HG03342 (cell line): ENCODE results near the gene NETO2.
"Not testable (repeated sequence)": the region's sequence is repeated elsewhere in the genome, so short reads cannot be mapped to it uniquely, and the experiment has no call there.

Source experiments
- ATAC-seq: cut with Tn5 transposase; IDR thresholded peaks from one replicate; pipeline ENCODE4 v1.9.1; 2021; ENCODE audit warnings: mild to moderate bottlenecking, moderate library complexity; ENCODE audit not compliant: unreplicated experiment

NETO2 gene

GRCh38 chr16:47067203-47067602 lies 76.5 kb downstream of the NETO2 start:
- ATAC-seq: no peak

- no peak for ATAC-seq
These were observed 77.7 kb downstream of the NETO2 start for GRCh38 chr16:47065766-47066688.

- ATAC-seq: no peak
These were observed 79.0 kb downstream of the NETO2 start for GRCh38 chr16:47064775-47065174.

- ATAC-seq: no peak
These were observed 80.6 kb downstream of the NETO2 start for GRCh38 chr16:47063011-47063724.

- no peak for ATAC-seq
These were observed 82.5 kb downstream of the NETO2 start for GRCh38 chr16:47061204-47061603.

- ATAC-seq: no peak
These were observed 83.1 kb downstream of the NETO2 start for GRCh38 chr16:47060596-47060995.

- ATAC-seq: no peak
These were observed 83.8 kb downstream of the NETO2 start for GRCh38 chr16:47059991-47060390.

GRCh38 chr16:47059130-47059529 lies 84.6 kb downstream of the NETO2 start:
- ATAC-seq: not testable (repeated sequence)

GRCh38 chr16:47058295-47059086 lies 85.3 kb downstream of the NETO2 start:
- no peak for ATAC-seq

GRCh38 chr16:47057630-47057993 lies 86.1 kb downstream of the NETO2 start:
- ATAC-seq: no peak

- no peak for ATAC-seq
These were observed 86.8 kb downstream of the NETO2 start for GRCh38 chr16:47056688-47057629.

- ATAC-seq: not testable (repeated sequence)
These were observed 87.7 kb downstream of the NETO2 start for GRCh38 chr16:47056061-47056460.

GRCh38 chr16:47055136-47055885 lies 88.4 kb downstream of the NETO2 start:
- no peak for ATAC-seq

GRCh38 chr16:47054306-47054705 lies 89.4 kb downstream of the NETO2 start:
- ATAC-seq: no peak

- ATAC-seq: no peak
These were observed 89.8 kb downstream of the NETO2 start for GRCh38 chr16:47053895-47054294.

GRCh38 chr16:47052666-47053640 lies 90.8 kb downstream of the NETO2 start:
- ATAC-seq: no peak

- ATAC-seq: no peak
These were observed 92.7 kb downstream of the NETO2 start for GRCh38 chr16:47051031-47051430.

- no peak for ATAC-seq
These were observed 93.7 kb downstream of the NETO2 start for GRCh38 chr16:47049901-47050583.
